IPS-18c (cell line): ENCODE data around the gene TMEM259.

Experiments
- H3K4me3 ChIP-seq: 2 replicates; pipeline ENCODE4 v1.7.0; 2013; ENCODE audit warnings: low read depth, mild to moderate bottlenecking, low read length, moderate library complexity; ENCODE audit not compliant: insufficient read depth
- H3K9me3 ChIP-seq: one replicate; pipeline ENCODE4 v1.6.1; 2013; ENCODE audit warnings: mild to moderate bottlenecking, low read length, moderate library complexity; ENCODE audit not compliant: control insufficient read depth, insufficient read depth

The TMEM259 gene

DNA sequence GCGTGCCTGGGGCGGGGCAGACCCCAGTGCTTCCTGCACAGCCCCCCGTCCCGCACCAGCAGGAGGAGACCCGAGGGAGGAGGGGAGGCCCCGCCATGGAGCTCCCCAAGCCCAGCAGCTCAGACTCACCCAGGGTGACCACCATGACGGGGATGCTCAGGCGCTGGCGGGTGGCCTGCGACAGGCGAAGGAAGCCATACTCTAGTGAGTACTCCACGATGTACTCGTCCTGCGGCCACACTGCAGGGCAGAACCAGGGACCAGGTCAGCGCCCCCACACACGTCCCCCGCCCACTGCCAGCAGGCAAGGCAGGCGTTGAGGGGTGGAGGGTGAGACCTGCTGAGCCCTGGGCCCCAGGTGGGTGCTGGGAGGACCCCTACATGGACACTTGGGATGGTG is 8.6 kb downstream of the TMEM259 start:
- peaks cover 2% of the 10 kb centered on the region for H3K9me3 ChIP-seq
- no peak overlapping the region for H3K4me3 ChIP-seq

DNA sequence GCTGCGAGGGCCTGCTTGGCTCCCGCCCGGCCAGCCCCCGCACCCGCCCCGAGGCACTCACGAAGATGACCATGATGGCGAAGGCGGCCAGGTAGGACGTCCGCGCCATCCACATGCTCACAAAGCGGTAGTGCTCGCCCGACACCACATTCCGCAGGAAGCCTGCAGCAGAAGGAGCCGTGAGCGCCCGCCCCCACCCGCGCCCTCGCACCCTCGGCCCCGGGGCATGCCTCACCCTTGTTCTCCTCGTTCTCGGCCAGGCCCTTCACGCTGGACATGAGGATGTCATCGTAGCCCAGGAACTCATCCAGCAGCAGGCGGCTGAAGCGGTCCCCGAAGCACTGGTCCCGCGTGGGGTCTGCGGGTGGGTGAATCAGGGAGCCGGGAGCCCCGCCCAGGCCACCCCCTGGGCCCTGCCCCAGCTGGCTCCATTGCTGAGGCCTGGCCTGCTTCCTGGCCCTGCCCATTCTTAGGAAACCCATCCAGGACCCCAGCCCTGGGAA is 9.0 kb downstream of the TMEM259 start:
- Histone ChIP-seq H3K9me3 (peaks cover 2% of the 10 kb centered on the region), H3K4me3 (no peak overlapping the region)

DNA sequence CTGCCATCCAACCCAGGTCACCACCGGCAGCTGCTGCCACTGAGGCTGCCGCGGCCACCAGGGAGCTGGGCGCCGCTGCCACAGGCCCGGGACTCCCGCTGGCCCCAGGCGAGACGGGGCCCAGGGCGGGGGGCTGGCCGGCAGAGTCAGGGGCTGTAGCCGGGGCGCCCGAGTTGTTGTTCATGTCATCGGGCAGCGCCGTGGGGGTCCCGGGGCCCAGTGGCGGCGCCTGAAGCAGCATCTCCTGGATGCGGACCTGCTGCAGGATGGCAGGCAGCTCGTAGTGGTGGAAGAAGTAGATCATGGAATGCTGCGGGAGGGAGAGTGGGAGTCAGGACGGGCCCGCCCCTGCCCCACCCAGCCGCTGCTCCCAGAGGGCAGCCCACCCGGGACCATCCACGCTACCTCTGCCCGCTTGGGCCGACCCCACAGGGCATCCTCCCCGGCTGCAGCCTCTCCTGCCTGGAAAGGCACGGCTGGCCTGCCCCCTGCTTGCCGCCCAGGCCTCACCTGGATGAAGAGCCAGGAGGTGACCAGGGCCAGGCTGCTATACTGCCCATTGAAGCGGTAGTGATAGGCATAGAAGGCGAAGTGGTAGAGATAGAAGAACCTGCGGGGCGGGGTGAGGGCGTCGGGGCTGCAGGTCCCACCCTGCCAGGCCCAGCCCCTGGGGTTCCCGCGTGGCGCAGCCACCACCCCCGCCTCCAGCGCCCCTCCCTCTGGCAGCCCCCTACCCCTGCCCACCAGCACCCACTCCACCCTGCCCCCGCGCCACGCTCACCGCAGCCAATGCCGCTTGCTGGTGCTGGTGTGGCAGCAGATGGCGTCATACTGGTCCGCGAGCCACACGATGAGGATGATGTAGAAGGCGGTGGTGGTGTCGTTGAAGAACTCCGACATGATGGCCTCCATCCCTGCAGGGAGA is 10.1 kb downstream of the TMEM259 start:
- Histone ChIP-seq H3K4me3 (no peak overlapping the region), H3K9me3 (peaks cover 2% of the 10 kb centered on the region)

DNA sequence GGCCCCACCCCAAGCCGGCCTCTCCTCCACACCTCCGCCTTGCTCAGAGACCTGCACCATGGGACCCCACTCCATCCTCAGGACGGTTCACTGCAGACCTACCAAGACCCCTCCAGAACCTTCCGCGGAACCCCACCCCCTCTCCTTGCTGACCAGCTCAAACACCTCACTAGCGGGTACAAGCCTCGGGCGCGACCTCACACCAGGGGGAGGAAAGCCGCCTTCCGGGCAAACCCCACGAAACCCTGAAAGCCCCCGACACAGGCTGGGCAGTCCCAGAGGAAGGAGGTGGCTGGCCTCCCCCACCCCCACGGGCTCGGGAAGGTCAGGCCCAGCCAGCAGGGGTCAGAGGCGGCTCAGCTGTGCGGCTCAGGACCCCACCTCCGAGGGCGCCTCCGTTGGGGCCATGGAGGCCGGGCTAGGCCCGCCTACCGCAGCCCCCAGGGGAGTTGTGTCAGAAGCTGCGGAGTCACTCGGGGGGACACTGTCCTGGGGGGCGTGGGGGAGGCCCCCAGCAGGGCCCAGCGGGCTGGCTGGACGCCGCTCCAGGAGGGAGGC is 10.9 kb downstream of the TMEM259 start:
- Histone ChIP-seq H3K4me3 (no peak overlapping the region), H3K9me3 (peaks cover 2% of the 10 kb centered on the region)

DNA sequence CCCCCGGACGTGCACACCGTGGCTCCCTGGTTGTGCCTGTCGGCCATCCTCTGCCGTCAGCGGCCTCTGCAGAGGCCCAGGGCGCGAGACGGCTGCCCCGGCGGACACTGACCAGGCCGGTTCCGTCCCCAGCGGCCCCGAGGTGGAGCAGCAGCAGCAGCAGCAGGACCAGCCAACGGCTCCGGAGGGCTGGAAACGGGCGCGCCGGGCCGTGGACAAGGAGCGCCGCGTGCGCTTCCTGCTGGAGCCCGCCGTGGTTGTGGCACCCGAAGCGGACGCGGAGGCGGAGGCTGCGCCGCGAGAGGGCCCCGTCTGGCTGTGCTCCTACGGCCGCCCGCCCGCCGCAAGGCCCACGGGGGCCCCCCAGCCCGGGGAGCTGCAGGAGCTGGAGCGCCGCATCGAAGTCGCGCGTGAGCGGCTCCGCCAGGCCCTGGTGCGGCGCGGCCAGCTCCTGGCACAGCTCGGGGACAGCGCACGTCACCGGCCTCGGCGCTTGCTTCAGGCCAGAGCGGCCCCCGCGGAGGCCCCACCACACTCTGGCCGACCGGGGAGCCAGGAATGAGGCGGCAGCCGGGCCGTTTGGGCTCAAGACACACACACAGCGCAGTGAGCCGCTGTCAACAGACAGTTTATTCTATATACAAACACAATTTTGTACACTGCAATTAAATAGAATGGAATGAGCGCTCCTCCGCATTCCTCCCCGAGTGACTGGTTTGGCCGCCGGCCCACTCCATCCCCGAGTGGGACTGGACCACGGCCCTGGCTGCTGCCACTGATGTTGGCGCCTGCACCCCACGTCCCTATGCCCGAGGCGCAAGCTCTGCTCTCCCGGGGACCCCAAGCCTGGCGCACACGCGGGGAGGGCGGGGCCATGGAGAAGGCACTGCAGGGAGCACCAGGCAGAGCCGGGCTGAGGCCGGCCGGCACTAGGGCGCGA is 11.6 kb downstream of the TMEM259 start:
- peaks cover 4% of the 10 kb centered on the region for H3K9me3 ChIP-seq
- no peak overlapping the region for H3K4me3 ChIP-seq

DNA sequence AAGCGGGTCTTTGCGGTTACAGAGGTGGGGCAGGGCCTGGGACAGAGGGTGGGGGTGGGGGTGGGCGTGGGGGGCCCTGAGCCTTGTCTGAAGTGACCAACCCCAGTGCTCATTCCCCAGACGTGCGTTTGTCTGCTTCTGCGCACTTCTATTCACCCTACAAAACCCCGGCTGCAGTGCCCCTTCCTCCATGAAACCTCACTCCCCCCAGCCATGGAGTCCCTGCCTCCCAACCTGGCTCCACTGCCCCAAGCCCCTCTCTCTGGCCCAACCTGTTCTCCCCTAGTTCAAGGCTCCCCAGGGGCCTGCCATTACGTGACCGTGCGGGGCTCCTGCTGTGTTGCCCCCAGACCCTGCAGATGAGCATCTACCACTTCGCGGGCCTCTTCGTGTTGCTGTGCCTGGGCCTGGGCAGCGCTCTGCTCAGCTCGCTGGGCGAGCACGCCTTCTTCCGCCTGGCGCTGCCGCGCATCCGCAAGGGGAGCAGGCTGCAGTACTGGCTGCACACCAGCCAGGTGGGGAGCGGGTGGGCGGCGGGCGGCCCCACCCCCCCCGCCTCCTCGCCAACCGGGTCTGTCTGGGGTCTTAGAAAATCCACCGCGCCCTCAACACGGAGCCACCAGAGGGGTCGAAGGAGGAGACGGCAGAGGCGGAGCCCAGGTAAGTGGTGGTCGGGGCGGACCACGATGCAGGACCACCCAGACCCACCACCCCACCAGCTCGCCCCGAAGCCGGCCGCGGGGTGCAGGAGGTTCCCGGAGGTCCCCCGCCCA is 12.5 kb downstream of the TMEM259 start:
- peaks cover 2% of the 10 kb centered on the region for H3K9me3 ChIP-seq
- H3K4me3 ChIP-seq: no peak overlapping the region

DNA sequence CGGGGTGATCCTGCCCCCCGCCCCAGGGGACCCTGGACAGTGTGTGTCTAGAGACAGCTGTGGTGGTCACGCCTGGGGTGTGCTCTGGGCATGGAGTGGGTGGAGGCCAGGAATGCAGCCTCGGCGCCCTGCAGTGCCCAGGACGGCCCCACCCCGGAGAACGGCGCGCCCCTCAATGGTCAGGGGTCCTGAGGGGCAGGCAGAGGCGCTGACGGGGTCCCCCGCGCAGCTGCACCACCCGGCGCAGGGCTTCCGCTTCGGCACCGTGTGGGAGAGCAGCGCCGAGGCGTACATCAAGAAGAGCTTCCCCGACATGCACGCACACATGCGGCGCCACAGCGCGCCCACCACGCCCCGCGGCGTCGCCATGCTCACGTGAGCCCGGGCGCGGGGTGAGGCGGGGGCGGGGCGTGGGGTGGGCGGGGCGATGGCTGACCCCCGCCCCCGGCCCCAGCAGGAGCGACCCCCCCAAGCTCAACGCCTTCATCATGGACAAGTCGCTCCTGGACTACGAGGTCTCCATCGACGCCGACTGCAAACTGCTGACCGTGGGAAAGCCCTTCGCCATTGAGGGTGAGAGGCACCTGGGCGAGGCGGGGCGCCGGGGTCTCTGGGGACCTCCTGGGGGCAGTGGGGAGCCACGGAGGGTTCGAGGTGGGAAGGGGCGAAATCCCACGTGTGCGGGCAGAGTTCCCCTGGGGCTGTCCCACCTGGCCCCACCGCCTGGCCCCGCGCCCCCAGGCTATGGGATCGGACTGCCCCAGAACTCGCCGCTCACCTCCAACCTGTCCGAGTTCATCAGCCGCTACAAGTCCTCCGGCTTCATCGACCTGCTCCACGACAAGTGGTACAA is 13.3 kb downstream of the TMEM259 start:
- H3K9me3 ChIP-seq: peaks cover 2% of the 10 kb centered on the region
- H3K4me3 ChIP-seq: no peak overlapping the region

DNA sequence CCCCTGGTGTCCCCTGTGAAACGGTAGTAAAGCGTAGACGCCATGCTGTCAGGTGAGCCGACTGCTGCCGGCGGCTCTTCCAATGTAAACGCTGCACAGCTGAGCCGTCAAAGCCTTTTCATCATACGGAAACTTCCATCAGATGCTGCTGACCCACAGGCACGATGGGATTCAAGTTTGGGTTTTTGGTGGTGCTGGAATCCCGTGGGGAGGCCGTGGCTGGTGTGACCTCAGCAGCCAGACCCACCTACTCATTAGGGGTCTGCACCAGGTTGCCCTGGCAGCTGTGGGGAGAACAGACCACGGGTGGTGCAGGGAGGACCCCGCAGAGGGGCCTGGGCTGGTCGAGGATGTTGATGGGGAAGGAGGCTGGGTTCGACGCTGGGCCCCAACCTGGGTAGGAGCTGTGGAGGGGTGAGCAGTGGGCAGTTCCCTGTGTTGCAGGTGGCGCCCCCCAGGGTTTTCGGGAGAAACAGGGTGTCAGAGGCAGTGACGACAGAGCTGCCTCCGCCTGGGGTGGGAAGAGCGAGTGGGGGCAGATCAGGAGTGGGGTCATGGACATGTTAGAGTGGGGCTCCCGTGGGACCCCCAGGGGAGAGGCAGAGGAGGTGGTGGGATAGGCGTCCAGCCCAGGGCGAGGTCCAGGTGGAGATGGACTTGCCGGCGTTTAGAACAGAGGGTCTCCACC is 14.1 kb downstream of the TMEM259 start:
- Histone ChIP-seq H3K4me3 (no peak overlapping the region), H3K9me3 (peaks cover 2% of the 10 kb centered on the region)

DNA sequence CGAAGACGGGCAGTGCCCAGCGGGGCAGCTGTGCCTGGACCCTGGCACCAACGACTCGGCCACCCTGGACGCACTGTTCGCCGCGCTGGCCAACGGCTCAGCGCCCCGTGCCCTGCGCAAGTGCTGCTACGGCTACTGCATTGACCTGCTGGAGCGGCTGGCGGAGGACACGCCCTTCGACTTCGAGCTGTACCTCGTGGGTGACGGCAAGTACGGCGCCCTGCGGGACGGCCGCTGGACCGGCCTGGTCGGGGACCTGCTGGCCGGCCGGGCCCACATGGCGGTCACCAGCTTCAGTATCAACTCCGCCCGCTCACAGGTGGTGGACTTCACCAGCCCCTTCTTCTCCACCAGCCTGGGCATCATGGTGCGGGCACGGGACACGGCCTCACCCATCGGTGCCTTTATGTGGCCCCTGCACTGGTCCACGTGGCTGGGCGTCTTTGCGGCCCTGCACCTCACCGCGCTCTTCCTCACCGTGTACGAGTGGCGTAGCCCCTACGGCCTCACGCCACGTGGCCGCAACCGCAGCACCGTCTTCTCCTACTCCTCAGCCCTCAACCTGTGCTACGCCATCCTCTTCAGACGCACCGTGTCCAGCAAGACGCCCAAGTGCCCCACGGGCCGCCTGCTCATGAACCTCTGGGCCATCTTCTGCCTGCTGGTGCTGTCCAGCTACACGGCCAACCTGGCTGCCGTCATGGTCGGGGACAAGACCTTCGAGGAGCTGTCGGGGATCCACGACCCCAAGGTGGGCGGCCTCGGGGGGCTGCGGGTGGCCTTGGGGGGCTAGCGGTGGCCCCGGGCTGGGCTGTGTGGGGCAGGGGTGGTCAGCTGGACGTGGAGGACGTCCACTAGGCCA is 15.9 kb downstream of the TMEM259 start:
- peaks cover 4% of the 10 kb centered on the region for H3K9me3 ChIP-seq

DNA sequence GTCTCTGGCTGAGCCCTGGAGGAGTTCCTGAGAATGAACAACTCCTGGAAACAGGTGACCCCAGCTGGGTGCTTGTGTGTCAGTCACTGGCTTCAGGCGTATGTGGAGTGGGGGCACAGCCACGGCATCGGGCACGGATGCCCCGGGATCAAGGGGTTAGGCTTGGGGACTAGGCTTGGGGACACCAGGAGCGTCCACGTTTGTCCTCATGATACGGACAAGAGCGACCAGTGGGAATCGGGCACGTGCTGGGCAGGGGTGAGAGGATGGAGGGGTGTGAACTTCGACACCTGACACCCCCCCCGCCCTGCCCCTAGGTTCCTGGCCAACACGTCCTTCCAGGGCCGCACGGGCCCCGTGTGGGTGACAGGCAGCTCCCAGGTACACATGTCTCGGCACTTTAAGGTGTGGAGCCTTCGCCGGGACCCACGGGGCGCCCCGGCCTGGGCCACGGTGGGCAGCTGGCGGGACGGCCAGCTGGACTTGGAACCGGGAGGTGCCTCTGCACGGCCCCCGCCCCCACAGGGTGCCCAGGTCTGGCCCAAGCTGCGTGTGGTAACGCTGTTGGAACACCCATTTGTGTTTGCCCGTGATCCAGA is 16.6 kb downstream of the TMEM259 start:
- H3K9me3 ChIP-seq: peaks cover 4% of the 10 kb centered on the region
- H3K4me3 ChIP-seq: no peak overlapping the region

More for the DNA sequence above, 15.9 kb downstream of the TMEM259 start:
- H3K4me3 ChIP-seq: no peak overlapping the region

DNA sequence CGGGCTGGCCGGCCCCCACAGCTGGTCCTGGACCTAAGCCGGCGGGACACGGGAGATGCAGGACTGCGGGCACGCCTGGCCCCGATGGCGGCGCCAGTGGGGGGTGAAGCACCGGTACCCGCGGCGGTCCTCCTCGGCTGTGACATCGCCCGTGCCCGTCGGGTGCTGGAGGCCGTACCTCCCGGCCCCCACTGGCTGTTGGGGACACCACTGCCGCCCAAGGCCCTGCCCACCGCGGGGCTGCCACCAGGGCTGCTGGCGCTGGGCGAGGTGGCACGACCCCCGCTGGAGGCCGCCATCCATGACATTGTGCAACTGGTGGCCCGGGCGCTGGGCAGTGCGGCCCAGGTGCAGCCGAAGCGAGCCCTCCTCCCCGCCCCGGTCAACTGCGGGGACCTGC is 17.6 kb downstream of the TMEM259 start:
- H3K9me3 ChIP-seq: peaks cover 4% of the 10 kb centered on the region
- no peak overlapping the region for H3K4me3 ChIP-seq

DNA sequence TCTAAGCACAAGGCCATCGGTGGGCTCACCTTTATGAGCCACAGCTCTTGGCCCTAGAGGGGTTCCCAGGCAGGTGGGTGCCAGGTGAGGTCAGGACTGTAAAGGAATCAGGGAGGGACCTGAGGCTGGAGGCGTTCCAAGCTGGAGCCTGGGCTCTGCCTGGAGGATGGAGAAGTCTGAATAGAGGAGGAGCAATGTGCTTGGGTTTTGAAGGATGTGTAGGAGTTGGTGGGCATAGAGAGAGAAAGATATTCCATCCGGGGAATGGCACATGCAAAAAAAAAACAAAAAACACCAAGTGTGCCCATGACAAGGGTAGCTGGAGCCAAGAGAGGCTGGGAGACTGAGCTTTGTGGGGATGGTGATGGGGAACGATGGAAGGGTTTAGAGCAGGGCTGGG is 18.3 kb downstream of the TMEM259 start:
- H3K9me3 ChIP-seq: peaks cover 4% of the 10 kb centered on the region
- H3K4me3 ChIP-seq: no peak overlapping the region

DNA sequence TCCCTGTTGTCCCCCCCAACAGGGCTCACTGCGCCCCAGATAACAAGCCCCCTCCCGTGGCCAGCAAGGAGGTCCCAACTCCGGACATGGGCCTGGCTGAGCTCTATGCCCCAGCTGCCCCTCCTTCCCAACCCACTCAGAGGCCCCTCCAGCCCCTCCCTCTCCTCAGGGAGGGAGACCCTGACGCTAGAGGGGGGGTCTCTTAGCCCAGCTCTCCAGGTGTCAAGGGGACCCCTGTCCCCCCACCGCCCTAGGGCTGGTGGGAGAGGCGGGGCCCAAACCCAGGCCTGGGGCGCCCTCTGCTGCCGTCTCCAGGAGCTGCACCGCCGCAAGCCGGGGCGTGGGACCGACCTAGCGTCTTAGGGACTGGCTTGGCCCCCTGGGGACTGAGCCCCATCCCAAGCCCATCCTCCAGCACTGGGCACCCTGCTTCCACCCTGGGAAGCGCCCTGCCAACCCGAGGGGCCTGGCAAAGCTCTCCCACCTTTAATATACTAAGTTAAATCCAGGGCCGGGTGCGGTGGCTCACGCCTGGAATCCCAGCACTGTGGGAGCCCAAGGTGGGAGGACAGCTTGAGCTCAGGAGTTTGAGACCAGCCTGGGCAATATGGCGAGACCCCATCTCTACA is 19.3 kb downstream of the TMEM259 start:
- peaks cover 4% of the 10 kb centered on the region for H3K9me3 ChIP-seq
- no peak overlapping the region; the same call in 1 of the 2 replicates for H3K4me3 ChIP-seq
